GM18907 (cell line): Measurements from ENCODE around the gene SEM1.
"Not testable (repeated sequence)": the region's sequence is repeated elsewhere in the genome, so short reads cannot be mapped to it uniquely, and the experiment has no call there.

Experiments
- ATAC-seq: cut with Tn5 transposase; IDR thresholded peaks from one replicate; pipeline ENCODE4 v1.9.1; 2021; ENCODE audit warnings: mild to moderate bottlenecking, moderate library complexity; ENCODE audit not compliant: unreplicated experiment

SEM1 gene

DNA sequence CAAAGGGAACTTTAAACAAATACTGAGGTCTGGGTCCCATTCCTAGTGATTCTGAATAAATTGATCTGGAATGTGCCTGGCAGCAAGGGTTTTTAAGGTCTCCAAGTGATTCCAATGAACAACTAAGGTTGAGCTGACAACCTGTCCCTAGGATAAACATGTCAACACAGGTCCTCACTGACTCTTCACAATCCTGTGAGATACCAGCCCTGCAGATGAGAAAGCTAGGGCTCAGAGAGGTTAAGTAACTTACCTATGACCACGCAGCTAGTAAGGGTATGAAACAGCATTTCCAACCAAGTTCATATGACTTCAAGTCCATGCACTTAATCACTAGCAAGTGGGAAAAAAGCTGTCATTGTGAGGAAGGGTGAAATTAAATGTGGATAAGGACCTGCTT is 44.0 kb downstream of the SEM1 start:
- ATAC-seq: no peak

DNA sequence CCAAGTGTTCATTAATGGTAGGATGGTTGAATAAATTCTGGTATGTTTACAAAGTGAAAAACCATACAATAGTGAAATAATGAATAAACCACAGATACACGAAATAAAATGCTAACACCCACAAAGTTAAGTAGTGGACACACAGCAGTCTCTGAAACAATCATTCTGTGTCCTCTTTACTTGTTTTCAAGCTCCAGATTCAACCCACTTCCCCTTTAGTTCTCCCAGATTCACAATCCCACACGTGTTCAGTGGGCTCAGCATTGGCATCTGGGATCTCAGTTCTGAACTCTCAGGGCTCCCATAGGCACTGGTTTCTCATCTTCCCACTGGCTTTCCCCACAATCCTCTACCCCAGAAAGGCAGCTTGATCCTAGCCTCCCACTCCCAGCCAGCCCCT is 44.9 kb downstream of the SEM1 start:
- ATAC-seq: no peak

DNA sequence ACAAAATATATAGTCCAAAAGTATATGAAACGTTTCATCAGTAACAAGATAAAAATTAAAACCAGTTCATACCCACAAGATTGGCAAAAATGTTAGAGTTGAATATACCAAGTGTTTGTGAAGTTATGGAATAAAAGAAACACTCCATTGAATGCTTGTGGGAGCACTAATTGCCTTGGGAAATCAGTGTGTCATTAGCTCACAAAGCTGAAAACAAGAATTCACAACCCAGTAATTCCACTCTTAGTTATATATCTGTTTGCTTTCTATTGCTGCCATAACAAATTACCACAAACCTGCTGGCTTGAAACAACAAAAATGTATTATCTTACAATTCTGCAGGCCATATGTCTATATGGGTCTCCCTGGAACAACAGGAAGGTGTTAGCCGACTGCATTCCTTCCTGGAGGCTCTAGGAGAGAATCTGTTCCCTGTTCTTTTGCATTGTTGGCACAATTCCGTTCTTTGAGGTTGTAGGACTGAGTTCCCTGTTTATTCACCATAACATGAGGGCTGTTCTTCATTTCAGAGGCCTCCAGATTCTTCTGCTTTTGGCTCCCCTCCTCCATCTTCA is 45.7 kb downstream of the SEM1 start:
- no peak for ATAC-seq

DNA sequence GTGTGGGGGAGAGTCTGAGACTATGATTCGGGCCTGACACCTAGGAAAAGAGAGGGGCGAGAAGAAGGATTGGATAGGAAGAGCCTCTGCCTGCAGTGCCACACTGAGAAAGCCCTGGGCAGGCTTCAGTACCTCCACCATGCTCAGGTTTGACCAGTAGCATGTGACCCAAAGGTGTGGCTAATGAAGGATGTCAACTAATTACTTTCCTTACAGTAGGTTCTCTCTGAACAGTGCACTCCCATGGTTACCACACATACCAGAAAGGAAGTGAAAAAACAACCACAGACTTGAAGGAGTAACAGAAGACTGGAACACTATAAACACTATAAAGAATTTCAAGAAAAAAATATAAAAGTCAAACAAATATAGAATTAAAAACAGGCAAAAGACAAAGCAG is 46.2 kb downstream of the SEM1 start:
- ATAC-seq: peak; percentile 99

DNA sequence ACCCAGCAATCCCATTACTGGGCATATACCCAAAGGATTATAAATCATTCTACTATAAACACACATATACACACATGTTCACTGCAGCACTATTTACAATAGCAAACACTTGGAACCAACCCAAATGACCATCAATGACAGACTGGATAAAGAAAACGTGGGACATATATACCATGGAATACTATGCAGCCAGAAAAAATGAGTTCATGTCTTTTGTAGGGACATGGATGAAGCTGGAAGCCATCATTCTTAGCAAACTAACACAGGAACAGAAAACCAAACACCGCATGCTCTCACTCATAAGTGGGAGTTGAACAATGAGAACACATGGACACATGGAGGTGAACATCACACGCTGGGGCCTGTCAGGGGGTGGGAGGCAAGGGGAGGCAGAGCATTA is 47.5 kb downstream of the SEM1 start:
- ATAC-seq: not testable (repeated sequence)

DNA sequence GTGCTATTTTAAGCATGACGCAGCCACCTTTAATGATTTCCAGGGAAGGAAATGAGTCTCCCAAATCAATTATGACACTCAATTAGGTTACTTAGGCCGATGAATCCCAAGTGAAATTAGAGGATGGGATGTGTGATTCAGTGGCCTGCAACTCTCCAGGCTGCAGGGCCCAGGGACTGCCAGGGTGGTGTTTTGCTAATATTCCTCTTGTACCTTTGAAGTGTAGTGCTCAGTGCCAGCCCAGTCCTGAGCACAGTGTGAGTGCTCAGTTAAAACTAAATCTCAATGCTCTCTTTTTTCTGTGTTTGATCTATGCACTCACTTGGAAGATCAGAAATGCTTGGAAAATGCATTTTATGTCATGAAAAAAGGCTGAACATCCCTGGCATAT is 51.6 kb downstream of the SEM1 start:
- ATAC-seq: no peak

DNA sequence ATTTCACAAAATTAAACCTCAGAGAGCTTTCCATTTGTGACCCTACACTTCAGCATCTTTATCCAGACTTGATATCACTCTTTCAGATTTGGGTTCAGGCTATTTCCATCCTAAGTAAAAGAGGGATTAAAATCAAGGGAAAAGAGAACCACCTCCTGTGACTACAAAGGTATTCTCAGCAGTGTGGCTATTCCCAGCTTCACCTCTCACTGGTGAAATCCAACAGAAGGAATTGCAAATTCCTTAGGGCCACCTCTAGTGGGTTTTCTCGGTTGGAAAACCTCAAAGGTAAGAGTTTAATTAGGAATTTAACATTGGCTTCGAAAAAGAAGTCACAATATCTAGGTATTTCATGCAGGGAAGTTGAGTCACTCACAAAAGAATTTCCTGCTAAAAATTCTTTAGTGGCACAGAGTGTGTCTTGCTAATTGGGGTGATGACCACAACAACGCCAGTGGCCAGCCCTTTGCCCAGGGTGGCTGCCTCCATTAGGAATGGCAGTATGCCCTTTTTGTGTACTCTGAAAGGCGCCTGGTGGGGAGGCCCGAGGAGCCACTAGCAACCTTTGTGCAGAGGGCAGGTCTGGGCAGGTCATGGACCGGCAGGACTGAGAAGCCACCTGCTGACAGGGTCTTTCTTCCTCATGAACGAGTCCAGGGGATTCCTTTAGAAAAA is 52.2 kb downstream of the SEM1 start:
- no peak for ATAC-seq

DNA sequence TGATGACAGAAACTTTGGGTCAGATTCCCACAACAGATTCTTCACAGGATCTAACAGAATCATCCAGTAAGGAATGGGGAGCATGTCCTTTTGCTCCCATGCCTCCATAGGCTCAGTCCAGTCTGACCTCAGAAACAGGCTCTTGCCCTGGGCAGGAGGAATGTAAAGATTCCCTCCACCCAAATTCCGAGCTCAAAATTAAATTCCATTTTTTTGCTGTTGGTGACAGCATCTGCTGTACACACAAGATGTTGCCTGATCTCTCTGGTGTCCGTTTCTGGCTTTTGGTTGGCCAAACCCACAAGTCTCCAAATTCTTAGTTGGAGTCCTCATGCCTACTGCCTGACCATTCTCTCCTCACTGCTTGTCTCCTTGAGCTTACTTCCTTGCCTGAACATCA is 53.7 kb downstream of the SEM1 start:
- ATAC-seq: no peak

DNA sequence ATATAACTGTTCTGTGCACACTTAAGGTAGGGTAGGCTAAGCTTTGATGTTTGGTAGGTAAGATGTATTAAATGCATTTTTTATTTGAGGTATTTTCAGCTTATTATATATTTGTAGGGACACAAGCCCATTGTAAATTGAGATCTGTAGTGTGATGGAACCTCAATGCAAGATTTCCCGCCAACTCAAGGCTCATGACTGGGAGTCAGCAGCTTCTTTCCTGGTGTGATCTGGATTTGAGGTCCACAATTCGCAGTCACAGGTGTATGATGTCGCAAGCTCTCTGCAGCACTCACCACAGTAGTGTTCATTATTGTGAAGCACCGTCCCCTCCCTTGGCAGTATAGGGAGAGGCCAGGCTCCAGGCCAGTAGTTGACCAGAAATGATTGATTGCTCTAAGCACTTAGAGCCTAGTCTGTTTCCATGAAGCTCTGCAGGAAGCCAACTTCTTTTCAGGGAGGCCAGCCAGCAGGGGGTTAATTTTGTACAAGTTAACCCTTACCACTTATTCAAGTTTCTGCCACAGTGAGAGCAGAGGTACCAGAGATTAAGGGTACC is 54.9 kb downstream of the SEM1 start:
- ATAC-seq: no peak

DNA sequence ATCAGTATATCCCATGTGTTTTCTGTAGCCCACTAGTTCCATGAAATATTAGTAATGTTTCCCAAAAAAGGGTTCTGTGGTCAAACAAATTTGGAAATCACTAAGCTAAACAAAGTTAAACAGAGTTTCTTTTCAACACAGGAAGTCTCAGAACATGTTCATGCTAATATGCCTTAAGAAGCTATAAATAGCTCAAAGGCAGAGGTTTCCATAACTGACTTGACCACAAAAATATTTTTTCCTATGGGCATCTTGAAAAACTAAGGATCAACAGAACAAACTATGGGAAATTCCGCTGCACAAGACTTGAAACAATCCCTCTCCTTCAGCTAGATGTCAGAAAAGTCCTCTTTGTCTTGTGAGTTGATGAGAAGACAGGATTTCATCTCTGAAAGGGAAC is 59.7 kb downstream of the SEM1 start:
- no peak for ATAC-seq

DNA sequence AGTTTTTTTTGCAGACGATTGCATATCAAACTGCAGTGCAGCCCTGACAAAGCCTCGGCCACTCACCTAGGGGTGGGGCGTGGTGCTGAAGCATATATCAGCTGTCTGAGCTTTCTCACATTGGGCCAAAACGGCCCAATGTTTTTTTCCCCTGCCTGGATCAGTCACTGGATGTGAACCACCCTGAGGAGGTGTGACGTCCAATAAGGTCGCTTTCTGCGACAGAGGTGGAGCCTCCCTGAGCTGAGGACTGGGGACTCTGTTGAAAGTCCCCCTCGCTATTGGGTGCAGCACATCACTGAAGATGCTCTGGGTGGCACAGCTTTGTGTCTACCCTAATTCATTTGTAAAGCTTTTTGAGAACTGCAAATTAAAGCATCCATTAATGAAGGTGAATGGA is 60.9 kb downstream of the SEM1 start:
- no peak for ATAC-seq

DNA sequence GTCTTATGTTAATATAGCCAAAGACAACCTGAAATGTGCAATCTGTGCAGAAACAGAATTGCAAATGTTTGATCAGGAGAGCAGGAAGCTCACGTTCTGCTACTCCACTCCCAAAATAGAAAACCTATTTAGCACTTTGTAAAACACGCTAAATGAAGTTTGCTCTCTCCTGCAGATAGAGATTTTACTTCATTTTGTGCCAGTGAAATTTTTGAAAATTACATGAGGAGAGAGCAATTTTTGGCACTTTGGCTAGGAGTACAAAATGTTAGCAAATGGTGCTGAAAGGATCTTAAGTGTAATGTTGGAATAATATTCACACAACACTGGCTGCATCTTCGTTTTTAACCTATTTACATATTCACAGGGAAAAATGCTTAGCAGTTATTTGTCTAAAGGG is 61.9 kb downstream of the SEM1 start:
- ATAC-seq: no peak

DNA sequence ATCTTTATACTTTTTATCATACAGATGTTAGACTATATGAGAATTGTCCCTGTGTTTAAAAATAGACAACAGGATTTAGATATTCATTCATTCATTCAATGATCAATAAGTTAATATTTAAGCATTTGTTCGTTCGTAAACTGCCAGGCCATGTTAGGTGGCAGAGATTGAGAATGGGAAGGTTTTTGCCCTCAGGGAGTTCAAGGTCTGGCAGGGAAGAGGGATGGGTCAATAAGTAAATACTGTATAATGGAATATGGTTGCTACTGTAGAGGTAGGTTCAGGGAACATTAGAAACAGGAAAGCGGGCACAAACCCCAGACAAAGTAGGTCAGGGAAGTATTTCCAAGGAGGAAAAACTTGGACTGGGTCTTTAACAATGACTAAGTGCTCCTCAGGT is 64.6 kb downstream of the SEM1 start:
- no peak for ATAC-seq

DNA sequence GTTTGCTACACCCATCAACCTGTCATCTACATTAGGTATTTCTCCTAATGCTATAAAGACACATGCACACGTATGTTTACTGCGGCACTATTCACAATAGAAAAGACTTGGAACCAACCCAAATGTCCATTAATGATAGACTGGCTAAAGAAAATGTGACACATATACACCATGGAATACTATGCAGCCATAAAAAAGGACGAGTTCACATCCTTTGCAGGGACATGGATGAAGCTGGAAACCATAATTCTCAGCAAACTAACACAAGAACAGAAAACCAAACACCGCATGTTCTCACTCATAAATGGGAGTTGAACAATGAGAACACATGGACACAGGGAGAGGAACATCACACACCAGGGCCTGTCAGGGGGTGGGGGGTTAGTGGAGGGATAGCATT is 66.2 kb downstream of the SEM1 start:
- ATAC-seq: not testable (repeated sequence)

DNA sequence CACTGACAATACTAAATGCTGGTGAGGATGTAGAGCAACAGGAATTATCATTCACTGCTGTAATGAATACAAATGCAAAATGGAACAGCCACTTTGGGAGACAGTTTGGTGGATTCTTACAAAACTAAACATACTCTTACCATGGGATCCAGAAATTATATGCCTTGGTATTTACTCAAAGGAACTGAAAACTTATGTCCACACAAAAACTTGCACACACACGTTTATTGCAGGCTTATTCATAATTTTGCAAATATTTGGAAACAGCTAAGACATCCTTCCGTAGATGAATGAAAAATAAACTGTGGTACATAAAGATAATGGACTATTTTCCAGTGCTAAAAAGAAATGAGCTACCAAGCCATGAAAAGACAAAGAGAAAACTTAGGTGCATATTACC is 69.6 kb downstream of the SEM1 start:
- no peak for ATAC-seq
